SK-N-SH treated with all-trans-retinoic acid at 6 μM for 48 hours (cell line): ENCODE measurements around the gene ARID3B.

Experiments
- ATAC-seq: fragments of 200-7000 bp; cut with Tn5 transposase; 3 replicates; pipeline ENCODE4 v1.9.1; 2020; ENCODE audit warnings: mild to moderate bottlenecking, moderate library complexity
- ARNTL ChIP-seq: fragments of 450-650 bp; formaldehyde crosslinking; IDR thresholded peaks from 2 replicates; pipeline ENCODE4 v1.5.0; 2020; ENCODE audit warnings: low read depth, mild to moderate bottlenecking, moderate library complexity, borderline replicate concordance
- CSDC2 ChIP-seq: fragments of 250-450 bp; sonication (Bioruptor Pico); IDR thresholded peaks from 2 replicates; pipeline ENCODE4 v1.5.0; 2020; ENCODE audit warnings: mild to moderate bottlenecking, moderate library complexity
- ESRRG ChIP-seq: fragments of 250-450 bp; sonication (Bioruptor Pico); IDR thresholded peaks from 2 replicates; pipeline ENCODE4 v1.6.1; 2021; ENCODE audit warnings: mild to moderate bottlenecking
- GLIS3 ChIP-seq: fragments of 250-450 bp; sonication (Bioruptor Pico); IDR thresholded peaks from 2 replicates; pipeline ENCODE4 v1.5.0; 2020; ENCODE audit warnings: mild to moderate bottlenecking, moderate library complexity
- ISL1 ChIP-seq: fragments of 250-450 bp; sonication (Bioruptor Pico); IDR thresholded peaks from 2 replicates; pipeline ENCODE4 v2.1.2; 2022; ENCODE audit warnings: mild to moderate bottlenecking, moderate library complexity
- OSR1 ChIP-seq: fragments of 250-450 bp; sonication (Bioruptor Pico); IDR thresholded peaks from 2 replicates; pipeline ENCODE4 v1.8.0; 2022; ENCODE audit warnings: moderate library complexity, mild to moderate bottlenecking, inconsistent platforms
- PPARA ChIP-seq: fragments of 250-450 bp; sonication (Bioruptor Pico); IDR thresholded peaks from 2 replicates; pipeline ENCODE4 v1.5.0; 2020; ENCODE audit warnings: mild to moderate bottlenecking, borderline replicate concordance
- RARB ChIP-seq: fragments of 250-450 bp; sonication (Bioruptor Pico); IDR thresholded peaks from 2 replicates; pipeline ENCODE4 v1.8.0; 2021; ENCODE audit warnings: mild to moderate bottlenecking, moderate library complexity
- SNAI2 ChIP-seq: fragments of 250-450 bp; sonication (Bioruptor Pico); IDR thresholded peaks from 2 replicates; pipeline ENCODE4 v1.5.0; 2020; ENCODE audit warnings: mild to moderate bottlenecking, moderate library complexity
- TCF4 ChIP-seq: fragments of 250-450 bp; sonication (Bioruptor Pico); IDR thresholded peaks from 2 replicates; pipeline ENCODE4 v1.8.0; 2021; ENCODE audit warnings: mild to moderate bottlenecking, moderate library complexity, borderline replicate concordance
- TOX ChIP-seq: fragments of 250-450 bp; sonication (Bioruptor Pico); IDR thresholded peaks from 2 replicates; pipeline ENCODE4 v1.8.0; 2021; ENCODE audit warnings: mild to moderate bottlenecking, moderate library complexity, borderline replicate concordance
- ZC3H10 ChIP-seq: fragments of 250-450 bp; sonication (Bioruptor Pico); IDR thresholded peaks from 2 replicates; pipeline ENCODE4 v1.5.1; 2021; ENCODE audit warnings: mild to moderate bottlenecking, moderate library complexity
- ZFP3 ChIP-seq: fragments of 250-450 bp; sonication (Bioruptor Pico); IDR thresholded peaks from 2 replicates; pipeline ENCODE4 v1.5.0; 2020; ENCODE audit warnings: mild to moderate bottlenecking, moderate library complexity
- ZNF565 ChIP-seq: fragments of 450-650 bp; formaldehyde crosslinking; conservative IDR thresholded peaks from 2 replicates; pipeline ENCODE4 v1.5.0; 2020; ENCODE audit warnings: low read depth, mild to moderate bottlenecking, moderate library complexity
- ZNF70 ChIP-seq: fragments of 450-650 bp; formaldehyde crosslinking; IDR thresholded peaks from 2 replicates; pipeline ENCODE4 v1.5.0; 2020; ENCODE audit warnings: mild to moderate bottlenecking, moderate library complexity
- ZNF8 ChIP-seq: fragments of 450-650 bp; formaldehyde crosslinking; IDR thresholded peaks from 2 replicates; pipeline ENCODE4 v1.5.0; 2020; ENCODE audit warnings: mild to moderate bottlenecking, moderate library complexity
- TF ChIP-seq, protein P1 (sequence below): fragments of 250-450 bp; sonication (Bioruptor Pico); IDR thresholded peaks from 2 replicates; pipeline ENCODE4 v1.5.0; 2020; ENCODE audit warnings: mild to moderate bottlenecking, moderate library complexity
- TF ChIP-seq, protein P2 (sequence below): fragments of 250-450 bp; sonication (Bioruptor Pico); IDR thresholded peaks from 2 replicates; pipeline ENCODE4 v1.8.0; 2020; ENCODE audit warnings: mild to moderate bottlenecking, moderate library complexity, borderline replicate concordance
- TF ChIP-seq, protein P3 (sequence below): fragments of 250-450 bp; sonication (Bioruptor Pico); IDR thresholded peaks from 2 replicates; pipeline ENCODE4 v1.5.1; 2021; ENCODE audit warnings: mild to moderate bottlenecking, moderate library complexity
- TF ChIP-seq, protein P4 (sequence below): fragments of 250-450 bp; sonication (Bioruptor Pico); IDR thresholded peaks from 2 replicates; pipeline ENCODE4 v1.5.1; 2020; ENCODE audit warnings: low read depth, mild to moderate bottlenecking, moderate library complexity

Gene ARID3B

DNA sequence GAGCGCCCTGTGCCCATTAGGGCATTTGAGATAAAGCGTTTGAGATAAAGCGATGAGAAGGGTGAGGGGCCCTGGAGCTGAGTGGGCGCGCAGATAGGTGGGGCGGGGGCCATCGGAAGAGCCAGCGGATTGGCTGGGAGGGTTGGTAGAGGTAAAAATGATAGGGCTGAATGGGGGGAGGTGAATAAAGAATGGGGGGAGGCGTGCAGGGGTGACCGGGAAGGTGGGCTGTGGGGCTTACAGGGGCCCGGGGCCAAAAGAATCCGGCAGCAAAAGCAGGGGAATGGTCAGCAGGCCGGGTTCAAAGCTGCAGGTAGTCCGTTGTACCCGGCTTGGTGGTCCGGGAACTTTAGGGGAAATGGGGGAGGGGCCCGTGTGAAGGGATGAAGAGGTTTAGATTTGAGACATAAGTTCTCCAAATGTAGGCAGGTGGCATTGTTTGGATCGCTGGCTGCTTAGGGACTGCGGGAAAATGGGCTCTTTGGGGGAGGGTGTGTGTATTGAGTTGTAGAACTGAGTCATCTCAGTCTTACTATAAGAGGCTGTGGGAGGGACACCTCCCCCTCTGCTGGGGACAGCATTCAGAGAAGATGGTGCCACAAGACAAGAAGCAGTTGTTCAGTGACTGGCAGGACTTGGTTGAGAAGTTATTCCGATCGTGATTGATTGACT is 610 bp downstream of the ARID3B start:
- TF ChIP-seq ZFP3 (CRISPR knock-in tag) (no peak), GLIS3 (no peak), ARNTL (CRISPR knock-in tag) (no peak), CSDC2 (CRISPR knock-in tag) (no peak), TCF4 (no peak), ZNF565 (CRISPR knock-in tag) (no peak), SNAI2 (CRISPR knock-in tag) (no peak)
- TF ChIP-seq, protein P1, sequence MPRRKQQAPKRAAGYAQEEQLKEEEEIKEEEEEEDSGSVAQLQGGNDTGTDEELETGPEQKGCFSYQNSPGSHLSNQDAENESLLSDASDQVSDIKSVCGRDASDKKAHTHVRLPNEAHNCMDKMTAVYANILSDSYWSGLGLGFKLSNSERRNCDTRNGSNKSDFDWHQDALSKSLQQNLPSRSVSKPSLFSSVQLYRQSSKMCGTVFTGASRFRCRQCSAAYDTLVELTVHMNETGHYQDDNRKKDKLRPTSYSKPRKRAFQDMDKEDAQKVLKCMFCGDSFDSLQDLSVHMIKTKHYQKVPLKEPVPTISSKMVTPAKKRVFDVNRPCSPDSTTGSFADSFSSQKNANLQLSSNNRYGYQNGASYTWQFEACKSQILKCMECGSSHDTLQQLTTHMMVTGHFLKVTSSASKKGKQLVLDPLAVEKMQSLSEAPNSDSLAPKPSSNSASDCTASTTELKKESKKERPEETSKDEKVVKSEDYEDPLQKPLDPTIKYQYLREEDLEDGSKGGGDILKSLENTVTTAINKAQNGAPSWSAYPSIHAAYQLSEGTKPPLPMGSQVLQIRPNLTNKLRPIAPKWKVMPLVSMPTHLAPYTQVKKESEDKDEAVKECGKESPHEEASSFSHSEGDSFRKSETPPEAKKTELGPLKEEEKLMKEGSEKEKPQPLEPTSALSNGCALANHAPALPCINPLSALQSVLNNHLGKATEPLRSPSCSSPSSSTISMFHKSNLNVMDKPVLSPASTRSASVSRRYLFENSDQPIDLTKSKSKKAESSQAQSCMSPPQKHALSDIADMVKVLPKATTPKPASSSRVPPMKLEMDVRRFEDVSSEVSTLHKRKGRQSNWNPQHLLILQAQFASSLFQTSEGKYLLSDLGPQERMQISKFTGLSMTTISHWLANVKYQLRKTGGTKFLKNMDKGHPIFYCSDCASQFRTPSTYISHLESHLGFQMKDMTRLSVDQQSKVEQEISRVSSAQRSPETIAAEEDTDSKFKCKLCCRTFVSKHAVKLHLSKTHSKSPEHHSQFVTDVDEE (CRISPR knock-in tag): no peak
- TF ChIP-seq, protein P2, sequence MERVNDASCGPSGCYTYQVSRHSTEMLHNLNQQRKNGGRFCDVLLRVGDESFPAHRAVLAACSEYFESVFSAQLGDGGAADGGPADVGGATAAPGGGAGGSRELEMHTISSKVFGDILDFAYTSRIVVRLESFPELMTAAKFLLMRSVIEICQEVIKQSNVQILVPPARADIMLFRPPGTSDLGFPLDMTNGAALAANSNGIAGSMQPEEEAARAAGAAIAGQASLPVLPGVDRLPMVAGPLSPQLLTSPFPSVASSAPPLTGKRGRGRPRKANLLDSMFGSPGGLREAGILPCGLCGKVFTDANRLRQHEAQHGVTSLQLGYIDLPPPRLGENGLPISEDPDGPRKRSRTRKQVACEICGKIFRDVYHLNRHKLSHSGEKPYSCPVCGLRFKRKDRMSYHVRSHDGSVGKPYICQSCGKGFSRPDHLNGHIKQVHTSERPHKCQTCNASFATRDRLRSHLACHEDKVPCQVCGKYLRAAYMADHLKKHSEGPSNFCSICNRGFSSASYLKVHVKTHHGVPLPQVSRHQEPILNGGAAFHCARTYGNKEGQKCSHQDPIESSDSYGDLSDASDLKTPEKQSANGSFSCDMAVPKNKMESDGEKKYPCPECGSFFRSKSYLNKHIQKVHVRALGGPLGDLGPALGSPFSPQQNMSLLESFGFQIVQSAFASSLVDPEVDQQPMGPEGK (CRISPR knock-in tag): no peak
- no peak for ATAC-seq

DNA sequence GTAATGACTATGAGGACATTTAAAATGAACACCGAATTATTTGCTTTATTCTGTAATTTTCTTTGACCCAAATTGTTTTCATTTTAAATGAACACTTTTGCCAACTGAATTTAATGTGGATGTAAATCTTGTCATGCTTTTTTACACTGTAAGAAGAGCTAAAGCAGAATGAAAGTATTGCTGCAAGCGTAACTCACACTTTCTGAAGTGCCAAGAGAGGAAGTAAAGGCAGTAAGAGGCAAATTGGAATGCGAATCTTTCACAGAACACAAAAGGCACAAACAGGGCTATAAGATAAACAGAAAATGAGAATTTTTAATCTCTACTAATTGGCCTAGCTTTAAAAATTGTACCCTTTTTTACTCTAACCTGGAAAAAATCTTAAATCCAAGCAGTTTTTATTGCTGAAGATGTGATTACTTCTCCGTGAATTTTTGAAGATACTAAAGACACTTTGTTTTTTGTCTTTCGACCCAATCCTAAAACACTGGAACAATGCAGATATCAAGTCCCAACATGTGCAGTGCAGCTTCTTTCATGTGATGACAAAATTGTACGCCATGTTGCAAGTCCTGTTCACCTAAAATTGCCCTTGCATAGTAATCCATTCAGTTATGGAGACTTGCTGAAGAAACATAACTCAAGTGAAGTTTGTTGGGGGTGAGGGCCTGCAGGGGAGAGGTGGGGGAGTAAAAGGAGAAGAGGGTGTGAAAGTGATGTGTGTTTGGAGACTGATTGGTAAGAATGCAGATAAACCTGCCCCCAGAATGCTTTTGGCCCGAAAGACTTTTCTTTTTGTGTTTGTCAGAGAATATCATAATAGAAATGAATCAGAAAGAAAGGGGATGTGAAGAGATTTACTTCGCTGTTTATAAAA is 1.4 kb downstream of the ARID3B start:
- ATAC-seq: no peak
- TF ChIP-seq RARB: no peak
- TF ChIP-seq, protein P1 (CRISPR knock-in tag): no peak
- TF ChIP-seq ZC3H10 (CRISPR knock-in tag): no peak
- TF ChIP-seq TOX (CRISPR knock-in tag): no peak
- TF ChIP-seq GLIS3: no peak
- TF ChIP-seq ZNF8 (CRISPR knock-in tag): no peak
- TF ChIP-seq PPARA (CRISPR knock-in tag): no peak
- TF ChIP-seq, all 23 proteins: peak for 0

DNA sequence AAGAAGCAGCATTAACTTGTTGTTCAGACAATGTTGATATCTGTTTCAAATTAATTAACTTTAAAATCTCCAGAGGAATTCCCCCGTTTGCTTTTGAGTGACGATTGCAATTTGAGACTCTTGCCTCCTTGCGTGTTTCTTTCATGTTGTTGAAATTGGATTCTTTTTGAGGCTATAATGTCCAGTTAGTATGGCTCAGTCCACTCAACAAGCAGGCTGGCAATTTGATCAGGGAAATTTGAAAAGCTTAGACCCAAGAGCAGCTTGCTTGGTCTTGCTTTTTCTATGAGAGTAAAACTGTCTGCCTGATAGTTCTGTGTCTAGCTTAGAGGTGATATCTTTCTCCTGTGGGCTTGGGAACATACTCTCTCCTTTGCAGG is 2.0 kb downstream of the ARID3B start:
- TF ChIP-seq RARB: no peak
- no peak for TF ChIP-seq OSR1 (CRISPR knock-in tag)
- no peak for TF ChIP-seq TOX (CRISPR knock-in tag)
- TF ChIP-seq ESRRG (CRISPR knock-in tag): no peak
- no peak for TF ChIP-seq ARNTL (CRISPR knock-in tag)
- TF ChIP-seq CSDC2 (CRISPR knock-in tag): no peak
- TF ChIP-seq SNAI2 (CRISPR knock-in tag): no peak
- TF ChIP-seq, protein P3, sequence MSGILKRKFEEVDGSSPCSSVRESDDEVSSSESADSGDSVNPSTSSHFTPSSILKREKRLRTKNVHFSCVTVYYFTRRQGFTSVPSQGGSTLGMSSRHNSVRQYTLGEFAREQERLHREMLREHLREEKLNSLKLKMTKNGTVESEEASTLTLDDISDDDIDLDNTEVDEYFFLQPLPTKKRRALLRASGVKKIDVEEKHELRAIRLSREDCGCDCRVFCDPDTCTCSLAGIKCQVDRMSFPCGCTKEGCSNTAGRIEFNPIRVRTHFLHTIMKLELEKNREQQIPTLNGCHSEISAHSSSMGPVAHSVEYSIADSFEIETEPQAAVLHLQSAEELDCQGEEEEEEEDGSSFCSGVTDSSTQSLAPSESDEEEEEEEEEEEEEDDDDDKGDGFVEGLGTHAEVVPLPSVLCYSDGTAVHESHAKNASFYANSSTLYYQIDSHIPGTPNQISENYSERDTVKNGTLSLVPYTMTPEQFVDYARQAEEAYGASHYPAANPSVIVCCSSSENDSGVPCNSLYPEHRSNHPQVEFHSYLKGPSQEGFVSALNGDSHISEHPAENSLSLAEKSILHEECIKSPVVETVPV (CRISPR knock-in tag): no peak
- TF ChIP-seq ZC3H10 (CRISPR knock-in tag): no peak
- TF ChIP-seq, protein P4, sequence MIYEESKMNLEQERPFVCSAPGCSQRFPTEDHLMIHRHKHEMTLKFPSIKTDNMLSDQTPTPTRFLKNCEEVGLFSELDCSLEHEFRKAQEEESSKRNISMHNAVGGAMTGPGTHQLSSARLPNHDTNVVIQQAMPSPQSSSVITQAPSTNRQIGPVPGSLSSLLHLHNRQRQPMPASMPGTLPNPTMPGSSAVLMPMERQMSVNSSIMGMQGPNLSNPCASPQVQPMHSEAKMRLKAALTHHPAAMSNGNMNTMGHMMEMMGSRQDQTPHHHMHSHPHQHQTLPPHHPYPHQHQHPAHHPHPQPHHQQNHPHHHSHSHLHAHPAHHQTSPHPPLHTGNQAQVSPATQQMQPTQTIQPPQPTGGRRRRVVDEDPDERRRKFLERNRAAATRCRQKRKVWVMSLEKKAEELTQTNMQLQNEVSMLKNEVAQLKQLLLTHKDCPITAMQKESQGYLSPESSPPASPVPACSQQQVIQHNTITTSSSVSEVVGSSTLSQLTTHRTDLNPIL (CRISPR knock-in tag): no peak
- TF ChIP-seq, protein P2 (CRISPR knock-in tag): no peak
- TF ChIP-seq ZNF8 (CRISPR knock-in tag): no peak
- TF ChIP-seq ISL1 (CRISPR knock-in tag): no peak
- TF ChIP-seq ZNF70: no peak
- no peak for TF ChIP-seq PPARA (CRISPR knock-in tag)
- TF ChIP-seq, protein P1 (CRISPR knock-in tag): no peak
- no peak for ATAC-seq
